Sigmoid colon (tissue), 3 donors: ENCODE data around the gene ME3.

Source experiments
- POLR2A ChIP-seq, 2 donors: fragments of 450-650 bp; IDR thresholded peaks; one replicate each; pipeline ENCODE4 v1.6.1; 2016; ENCODE audit warnings: antibody characterized with exemption in 2 of 2, mild to moderate bottlenecking in 2 of 2, moderate library complexity in 2 of 2
- TF ChIP-seq, protein P1 (sequence below), 4 experiments: fragments of 450-650 bp in 3 of 4; fragments of 200-600 bp in 1 of 4; IDR thresholded peaks; one replicate each; pipeline ENCODE4 v1.5.1; 2016 to 2019; ENCODE audit warnings: antibody characterized with exemption in 4 of 4, mild to moderate bottlenecking in 3 of 4, moderate library complexity in 2 of 4

- no peak for TF ChIP-seq POLR2A (IDR thresholded peaks at IDR 0.05)
- TF ChIP-seq, protein P1, sequence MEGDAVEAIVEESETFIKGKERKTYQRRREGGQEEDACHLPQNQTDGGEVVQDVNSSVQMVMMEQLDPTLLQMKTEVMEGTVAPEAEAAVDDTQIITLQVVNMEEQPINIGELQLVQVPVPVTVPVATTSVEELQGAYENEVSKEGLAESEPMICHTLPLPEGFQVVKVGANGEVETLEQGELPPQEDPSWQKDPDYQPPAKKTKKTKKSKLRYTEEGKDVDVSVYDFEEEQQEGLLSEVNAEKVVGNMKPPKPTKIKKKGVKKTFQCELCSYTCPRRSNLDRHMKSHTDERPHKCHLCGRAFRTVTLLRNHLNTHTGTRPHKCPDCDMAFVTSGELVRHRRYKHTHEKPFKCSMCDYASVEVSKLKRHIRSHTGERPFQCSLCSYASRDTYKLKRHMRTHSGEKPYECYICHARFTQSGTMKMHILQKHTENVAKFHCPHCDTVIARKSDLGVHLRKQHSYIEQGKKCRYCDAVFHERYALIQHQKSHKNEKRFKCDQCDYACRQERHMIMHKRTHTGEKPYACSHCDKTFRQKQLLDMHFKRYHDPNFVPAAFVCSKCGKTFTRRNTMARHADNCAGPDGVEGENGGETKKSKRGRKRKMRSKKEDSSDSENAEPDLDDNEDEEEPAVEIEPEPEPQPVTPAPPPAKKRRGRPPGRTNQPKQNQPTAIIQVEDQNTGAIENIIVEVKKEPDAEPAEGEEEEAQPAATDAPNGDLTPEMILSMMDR (IDR thresholded peaks at IDR 0.05): no peak
These were observed 3.6 kb upstream of the ME3 start for GRCh38 chr11:86676010-86676409.
